ENCODE measurements around the gene CDH4.
"Not testable (repeated sequence)": the region's sequence is repeated elsewhere in the genome, so short reads cannot be mapped to it uniquely, and the experiment has no call there.

Gene CDH4

GRCh38 chr20:61979701-61980635 lies 727.9 kb downstream of the CDH4 start:
- DNase-seq = no peak

GRCh38 chr20:61980647-61981583 lies 728.9 kb downstream of the CDH4 start:
- DNase-seq = no peak

GRCh38 chr20:61981691-61982090 lies 729.6 kb downstream of the CDH4 start:
- DNase-seq = not testable (repeated sequence)

GRCh38 chr20:61982191-61982950 lies 730.3 kb downstream of the CDH4 start:
- DNase-seq = no peak

GRCh38 chr20:61982951-61983315 lies 730.9 kb downstream of the CDH4 start:
- no peak for DNase-seq

GRCh38 chr20:61983965-61984364 lies 731.9 kb downstream of the CDH4 start:
- DNase-seq = no peak

- not testable (repeated sequence) for DNase-seq
These were observed 732.4 kb downstream of the CDH4 start for GRCh38 chr20:61984431-61984830.

GRCh38 chr20:61985096-61985495 lies 733.0 kb downstream of the CDH4 start:
- no peak for DNase-seq

- no peak for DNase-seq
These were observed 734.8 kb downstream of the CDH4 start for GRCh38 chr20:61986762-61987321.

GRCh38 chr20:61988665-61989064 lies 736.6 kb downstream of the CDH4 start:
- DNase-seq = no peak

GRCh38 chr20:61989741-61990140 lies 737.7 kb downstream of the CDH4 start:
- no peak for DNase-seq
